CD4-positive, alpha-beta memory T cell (primary cell): ENCODE measurements around the gene PIP4K2A. TPM values are rescaled to one million over a fixed set of nuclear protein-coding genes. Genes with fewer than 3 reads are reported as not detected.

ENCODE experiments used
- CTCF ChIA-PET: fragments of 350-600 bp; sonication (Branson Sonifier 250); formaldehyde crosslinking; loops from one replicate; lab custom pipeline; 2021; ENCODE audit warnings: inconsistent platforms; ENCODE audit not compliant: partially characterized antibody; lab: Charles Lee
- POLR2A ChIA-PET: fragments of 350-600 bp; sonication (Branson Sonifier 250); formaldehyde crosslinking; loops from one replicate; lab custom pipeline; 2021; ENCODE audit not compliant: partially characterized antibody; lab: Charles Lee
- DNase-seq, 5 donors: peaks; one replicate each; pipeline versions ENCODE4 v3.0.0 to v3.0.0-alpha.2; 2020 to 2022; ENCODE audit warnings: mixed read lengths in 1 of 5
- H3K27ac ChIP-seq: one replicate; pipeline ENCODE4 v1.7.0; 2013; ENCODE audit warnings: low read depth, low read length
- H3K27me3 ChIP-seq: 2 replicates; pipeline ENCODE4 v1.7.0; 2013; ENCODE audit warnings: mild to moderate bottlenecking, low read length, moderate library complexity; ENCODE audit not compliant: insufficient read depth
- H3K36me3 ChIP-seq: 2 replicates; pipeline ENCODE4 v1.7.0; 2013; ENCODE audit warnings: mild to moderate bottlenecking, low read length, moderate library complexity; ENCODE audit not compliant: insufficient read depth
- H3K4me1 ChIP-seq: 2 replicates; pipeline ENCODE4 v1.7.0; 2013; ENCODE audit warnings: mild to moderate bottlenecking, low read length, moderate library complexity; ENCODE audit not compliant: insufficient read depth
- H3K4me3 ChIP-seq, 2 donors: one replicate each; pipeline ENCODE4 v1.7.0; 2013; ENCODE audit warnings: low read length in 2 of 2, mild to moderate bottlenecking in 1 of 2
- H3K9me3 ChIP-seq, 2 donors: one replicate each; pipeline ENCODE4 v1.7.0; 2013; ENCODE audit warnings: low read length in 2 of 2, control low read depth in 1 of 2; ENCODE audit not compliant: control insufficient read depth in 1 of 2
- H3K27ac Mint-ChIP-seq, 7 donors: one replicate each; pipeline ENCODE4 v1.8.0; 2020 to 2021; ENCODE audit warnings: mixed read lengths in 7 of 7, mild to moderate bottlenecking in 6 of 7, inconsistent platforms in 3 of 7, moderate library complexity in 3 of 7
- H3K27me3 Mint-ChIP-seq, 2 donors: one replicate each; pipeline ENCODE4 v1.8.0; 2020 to 2021; ENCODE audit warnings: mixed read lengths in 2 of 2
- H3K36me3 Mint-ChIP-seq, 2 donors: one replicate each; pipeline ENCODE4 v1.8.0; 2020 to 2021; ENCODE audit warnings: mixed read lengths in 2 of 2, inconsistent platforms in 1 of 2, mild to moderate bottlenecking in 1 of 2
- H3K4me1 Mint-ChIP-seq, 4 donors: one replicate each; pipeline ENCODE4 v1.8.0; 2020 to 2021; ENCODE audit warnings: mixed read lengths in 4 of 4, mild to moderate bottlenecking in 1 of 4
- H3K4me3 Mint-ChIP-seq, 8 donors: one replicate each; pipeline ENCODE4 v1.8.0; 2020 to 2021; ENCODE audit warnings: mixed read lengths in 8 of 8, mild to moderate bottlenecking in 7 of 8, moderate library complexity in 6 of 8, inconsistent platforms in 3 of 8
- H3K9me3 Mint-ChIP-seq, 8 donors: one replicate each; pipeline ENCODE4 v1.8.0; 2020 to 2021; ENCODE audit warnings: mixed read lengths in 8 of 8, mild to moderate bottlenecking in 5 of 8, inconsistent platforms in 3 of 8, moderate library complexity in 1 of 8
- intact Hi-C: fragments of 100-400 bp; cut with micrococcal nuclease; formaldehyde crosslinking; loops from one replicate; pipeline ENCODE4 v1.15.1; 2023
- polyA plus RNA-seq, 2 donors: library from polyadenylated mRNA; unstranded; fragments of 300-500 nt; fragmentation: Illumina TruSeq; gene quantifications; one replicate each; pipeline ENCODE4 v1.2.3, GENCODE V29; 2021
- total RNA-seq, 2 experiments: library from RNA; stranded (reverse); gene quantifications; one replicate each; pipeline ENCODE4 v1.2.3, GENCODE V29; 2021

The PIP4K2A gene
- total and polyA plus RNA-seq, 4 experiments from 2014 or later = 33.4 to 179 (median 129) TPM

- intact Hi-C loops = no loop called here
- peak overlapping the region in 5 of 8 donors; percentile 11 to 69 (median 41) for H3K4me3 Mint-ChIP-seq
- Histone ChIP-seq H3K9me3 (no peaks in the 10 kb centered on the region), H3K4me1 (peaks cover 98% of the 10 kb centered on the region), H3K27me3 (no peaks in the 10 kb centered on the region), H3K27ac (no peak overlapping the region), H3K4me3 (no peak overlapping the region), H3K36me3 (no peaks in the 10 kb centered on the region)
- peaks cover 4 to 6% of the 10 kb centered on the region in 2 donors for H3K36me3 Mint-ChIP-seq
- peak overlapping the region; percentile 77 to 92 (median 87) for H3K27ac Mint-ChIP-seq
- ChIA-PET CTCF (interaction anchor here (1.3 to 1.4 kb wide), 2 partner anchors 9 to 19 kb away, joined by 3 to 5 read pairs; no protein-coding TSS in a partner anchor), POLR2A (interaction anchor here (1.1 to 30.6 kb wide), 6 partner anchors 7 to 185 kb away, joined by 3 to 895 read pairs (median 12); partner anchors contain the start of gene PIP4K2A)
- no peaks in the 10 kb centered on the region for H3K9me3 Mint-ChIP-seq
- peaks cover 76 to 100% (median 90%) of the 10 kb centered on the region in 4 donors for H3K4me1 Mint-ChIP-seq
- H3K27me3 Mint-ChIP-seq = no peaks in the 10 kb centered on the region
- no peak for DNase-seq
Measured at GRCh38 chr10:22621726-22622125, 92.7 kb downstream of the PIP4K2A start.

- Histone ChIP-seq H3K27me3 (no peaks in the 10 kb centered on the region), H3K27ac (peak overlapping the region; percentile 22), H3K9me3 (no peaks in the 10 kb centered on the region), H3K36me3 (no peaks in the 10 kb centered on the region), H3K4me3 (no peak overlapping the region), H3K4me1 (peaks cover 98% of the 10 kb centered on the region)
- intact Hi-C loops = no loop called here
- peak overlapping the region in 6 of 7 donors; percentile 79 to 92 (median 88) for H3K27ac Mint-ChIP-seq
- H3K36me3 Mint-ChIP-seq = peaks cover 4 to 6% of the 10 kb centered on the region in 2 donors
- DNase-seq = no peak
- H3K4me1 Mint-ChIP-seq = peaks cover 75 to 100% (median 89%) of the 10 kb centered on the region in 4 donors
- ChIA-PET CTCF (interaction anchor here (1.3 to 3.2 kb wide), 3 partner anchors 8 to 47 kb away, joined by 3 to 10 read pairs (median 5); no protein-coding TSS in a partner anchor), POLR2A (interaction anchor here (1.1 to 30.6 kb wide), 6 partner anchors 7 to 184 kb away, joined by 3 to 895 read pairs (median 12); partner anchors contain the start of gene PIP4K2A)
- H3K27me3 Mint-ChIP-seq = no peaks in the 10 kb centered on the region
- H3K9me3 Mint-ChIP-seq = no peaks in the 10 kb centered on the region
- H3K4me3 Mint-ChIP-seq = peak overlapping the region in 5 of 8 donors; percentile 8 to 76 (median 36)
Measured at GRCh38 chr10:22620929-22621328, 93.4 kb downstream of the PIP4K2A start.

- H3K4me1 Mint-ChIP-seq = peaks cover 75 to 100% (median 89%) of the 10 kb centered on the region in 4 donors
- peak overlapping the region in 6 of 8 donors; percentile 4 to 76 (median 57) for H3K4me3 Mint-ChIP-seq
- POLR2A ChIA-PET = interaction anchor here (1.2 to 30.6 kb wide), 5 partner anchors 8 to 94 kb away, joined by 4 to 895 read pairs (median 18); partner anchors contain the start of gene PIP4K2A
Measured at GRCh38 chr10:22620140-22620857, 94.1 kb downstream of the PIP4K2A start.

GRCh38 chr10:22619101-22619500 lies 95.3 kb downstream of the PIP4K2A start:
- H3K4me1 Mint-ChIP-seq = peaks cover 72 to 100% (median 88%) of the 10 kb centered on the region in 4 donors
- ChIA-PET CTCF (interaction anchor here (0.8 to 4.0 kb wide), 8 partner anchors 8 to 95 kb away, joined by 3 to 39 read pairs (median 4); partner anchors contain the start of gene PIP4K2A), POLR2A (interaction anchor here (2.6 to 30.6 kb wide), 4 partner anchors 9 to 94 kb away, joined by 7 to 895 read pairs (median 174); partner anchors contain the start of gene PIP4K2A)
- H3K27ac Mint-ChIP-seq = peak overlapping the region in 3 of 7 donors; percentile 63 to 98 (median 87)
- H3K27me3 Mint-ChIP-seq = no peaks in the 10 kb centered on the region
- peak overlapping the region in 3 of 8 donors; percentile 15 to 73 (median 53) for H3K4me3 Mint-ChIP-seq
- Histone ChIP-seq H3K9me3 (no peaks in the 10 kb centered on the region), H3K4me3 (no peak overlapping the region), H3K36me3 (no peaks in the 10 kb centered on the region), H3K27me3 (no peaks in the 10 kb centered on the region), H3K4me1 (peaks cover 98% of the 10 kb centered on the region), H3K27ac (no peak overlapping the region)
- no peak for DNase-seq
- peaks cover 4 to 6% of the 10 kb centered on the region in 2 donors for H3K36me3 Mint-ChIP-seq
- intact Hi-C loops = no loop called here
- no peaks in the 10 kb centered on the region for H3K9me3 Mint-ChIP-seq

More at GRCh38 chr10:22620140-22620857, 94.1 kb downstream of the PIP4K2A start:
- H3K36me3 Mint-ChIP-seq = peaks cover 4 to 6% of the 10 kb centered on the region in 2 donors
- H3K9me3 ChIP-seq = no peaks in the 10 kb centered on the region
- H3K27me3 ChIP-seq = no peaks in the 10 kb centered on the region
- H3K27ac Mint-ChIP-seq = peak overlapping the region; percentile 48 to 92 (median 87)
- no peaks in the 10 kb centered on the region for H3K36me3 ChIP-seq
- peak overlapping the region; percentile 22 for H3K27ac ChIP-seq
- no peak for DNase-seq
- H3K9me3 Mint-ChIP-seq = no peaks in the 10 kb centered on the region
- no peaks in the 10 kb centered on the region for H3K27me3 Mint-ChIP-seq
- peaks cover 98% of the 10 kb centered on the region for H3K4me1 ChIP-seq
- intact Hi-C loops = no loop called here
- H3K4me3 ChIP-seq = no peak overlapping the region
- CTCF ChIA-PET = interaction anchor here (1.1 to 3.2 kb wide), 6 partner anchors 8 to 47 kb away, joined by 3 to 10 read pairs (median 4); no protein-coding TSS in a partner anchor

- Histone ChIP-seq H3K27ac (peak overlapping the region; percentile 26), H3K4me3 (no peak overlapping the region), H3K36me3 (no peaks in the 10 kb centered on the region), H3K4me1 (peaks cover 98% of the 10 kb centered on the region), H3K27me3 (no peaks in the 10 kb centered on the region), H3K9me3 (no peaks in the 10 kb centered on the region)
- H3K4me3 Mint-ChIP-seq = peak overlapping the region in 7 of 8 donors; percentile 60 to 77 (median 67)
- peaks cover 73 to 100% (median 89%) of the 10 kb centered on the region in 4 donors for H3K4me1 Mint-ChIP-seq
- peak overlapping the region; percentile 38 to 98 (median 80) for H3K27ac Mint-ChIP-seq
- H3K27me3 Mint-ChIP-seq = no peaks in the 10 kb centered on the region
- ChIA-PET CTCF (interaction anchor here (0.8 to 4.0 kb wide), 9 partner anchors 10 to 96 kb away, joined by 4 to 39 read pairs (median 5); partner anchors contain the start of gene PIP4K2A), POLR2A (interaction anchor here (1.5 to 30.6 kb wide), 5 partner anchors 10 to 95 kb away, joined by 6 to 895 read pairs (median 20); partner anchors contain the start of gene PIP4K2A)
- DNase-seq = peak in 1 of 5 donors; percentile 59
- intact Hi-C loops = no loop called here
- peaks cover 6 to 10% of the 10 kb centered on the region in 2 donors for H3K36me3 Mint-ChIP-seq
- no peaks in the 10 kb centered on the region for H3K9me3 Mint-ChIP-seq
Measured at GRCh38 chr10:22618078-22618785, 96.1 kb downstream of the PIP4K2A start.

- DNase-seq = no peak
- Histone ChIP-seq H3K4me3 (no peak overlapping the region), H3K9me3 (no peaks in the 10 kb centered on the region), H3K36me3 (no peaks in the 10 kb centered on the region), H3K4me1 (peaks cover 98% of the 10 kb centered on the region), H3K27me3 (no peaks in the 10 kb centered on the region), H3K27ac (peak overlapping the region; percentile 26)
- no peaks in the 10 kb centered on the region for H3K27me3 Mint-ChIP-seq
- H3K27ac Mint-ChIP-seq = peak overlapping the region; percentile 63 to 98 (median 86)
- ChIA-PET CTCF (interaction anchor here (1.3 to 4.0 kb wide), 7 partner anchors 9 to 95 kb away, joined by 4 to 39 read pairs (median 6); no protein-coding TSS in a partner anchor), POLR2A (interaction anchor here (1.3 to 30.6 kb wide), 6 partner anchors 11 to 180 kb away, joined by 4 to 895 read pairs (median 14); partner anchors contain the start of gene PIP4K2A)
- intact Hi-C loops = loop anchor here (1.0 kb wide), 1 partner anchor 13 kb away; no protein-coding TSS in a partner anchor
- H3K4me1 Mint-ChIP-seq = peaks cover 74 to 100% (median 89%) of the 10 kb centered on the region in 4 donors
- H3K36me3 Mint-ChIP-seq = peaks cover 6 to 17% of the 10 kb centered on the region in 2 donors
- H3K9me3 Mint-ChIP-seq = no peaks in the 10 kb centered on the region
- peak overlapping the region in 7 of 8 donors; percentile 60 to 77 (median 67) for H3K4me3 Mint-ChIP-seq
Measured at GRCh38 chr10:22617516-22617915, 96.9 kb downstream of the PIP4K2A start.
